T-helper 17 cell (primary cell): ENCODE results near the gene PRSS8. TPM values are rescaled to one million over a fixed set of nuclear protein-coding genes. Genes with fewer than 3 reads are reported as not detected.
"Not testable (repeated sequence)": the region's sequence is repeated elsewhere in the genome, so short reads cannot be mapped to it uniquely, and the experiment has no call there.

Experiments used
- ATAC-seq: fragments of 150-1000 bp; cut with Tn5 transposase; 2 replicates; pipeline ENCODE4 v1.10.0; 2021; ENCODE audit warnings: mild to moderate bottlenecking, moderate library complexity
- DNase-seq, 3 donors: peaks; one replicate each; pipeline versions ENCODE4 v3.0.0 to v3.0.0-alpha.2; 2020 to 2021
- H3K9me3 ChIP-seq: one replicate; pipeline ENCODE4 v1.7.0; 2013; ENCODE audit warnings: low read length, mild to moderate bottlenecking; ENCODE audit not compliant: control insufficient read depth, poor library complexity, severe bottlenecking
- H3K27ac Mint-ChIP-seq: one replicate; pipeline ENCODE4 v1.8.0; 2022; ENCODE audit warnings: mild to moderate bottlenecking, moderate library complexity, mixed read lengths
- H3K27me3 Mint-ChIP-seq: one replicate; pipeline ENCODE4 v1.8.0; 2022; ENCODE audit warnings: mixed read lengths
- H3K36me3 Mint-ChIP-seq: one replicate; pipeline ENCODE4 v1.8.0; 2022; ENCODE audit warnings: low read depth, mixed read lengths
- H3K4me1 Mint-ChIP-seq: one replicate; pipeline ENCODE4 v1.8.0; 2022; ENCODE audit warnings: mild to moderate bottlenecking, mixed read lengths
- H3K4me3 Mint-ChIP-seq: one replicate; pipeline ENCODE4 v1.8.0; 2022; ENCODE audit warnings: mild to moderate bottlenecking, moderate library complexity, mixed read lengths
- total RNA-seq, 4 donors: library from RNA in 2 of 4; stranded (reverse) in 2 of 4; gene quantifications; one replicate each; pipeline ENCODE4 v1.2.3 and lab custom pipeline; 2022 to 2026

Gene PRSS8
- total RNA-seq, 2 donors from 2014 or later, result not detected

- not testable (repeated sequence) for H3K27me3 Mint-ChIP-seq, H3K9me3 ChIP-seq, H3K36me3 Mint-ChIP-seq, DNase-seq, H3K4me1 Mint-ChIP-seq, ATAC-seq
- Mint-ChIP-seq H3K4me3 (peak overlapping the region; percentile 5), H3K27ac (peak overlapping the region; percentile 6)
Observed at GRCh38 chr16:31141071-31141469, 5.5 kb upstream of the PRSS8 start.

GRCh38 chr16:31138621-31139578, 3.4 kb upstream of the PRSS8 start:
- H3K27ac Mint-ChIP-seq, result no peak overlapping the region
- DNase-seq, result no peak

GRCh38 chr16:31136822-31137499, 1.4 kb upstream of the PRSS8 start:
- not testable (repeated sequence) for H3K27ac Mint-ChIP-seq, H3K27me3 Mint-ChIP-seq, H3K9me3 ChIP-seq, DNase-seq, H3K36me3 Mint-ChIP-seq, H3K4me3 Mint-ChIP-seq, ATAC-seq, H3K4me1 Mint-ChIP-seq

More at GRCh38 chr16:31138621-31139578, 3.4 kb upstream of the PRSS8 start:
- peaks cover 7% of the 10 kb centered on the region for H3K4me1 Mint-ChIP-seq
- H3K36me3 Mint-ChIP-seq, result no peaks in the 10 kb centered on the region
- no peak overlapping the region for H3K4me3 Mint-ChIP-seq
- no peaks in the 10 kb centered on the region for H3K9me3 ChIP-seq
- ATAC-seq, result no peak
- no peaks in the 10 kb centered on the region for H3K27me3 Mint-ChIP-seq

- no peak overlapping the region for H3K4me3 Mint-ChIP-seq
- no peaks in the 10 kb centered on the region for H3K27me3 Mint-ChIP-seq
- no peaks in the 10 kb centered on the region for H3K36me3 Mint-ChIP-seq
- ATAC-seq (no peak), DNase-seq (no peak)
- no peaks in the 10 kb centered on the region for H3K9me3 ChIP-seq
- H3K27ac Mint-ChIP-seq, result peak overlapping the region; percentile 37
- H3K4me1 Mint-ChIP-seq, result peaks cover 4% of the 10 kb centered on the region
Observed at GRCh38 chr16:31136287-31136662, 748 bp upstream of the PRSS8 start.

GRCh38 chr16:31134625-31135534, 647 bp downstream of the PRSS8 start:
- DNase-seq, result no peak
- Mint-ChIP-seq H3K36me3 (no peaks in the 10 kb centered on the region), H3K4me3 (no peak overlapping the region), H3K27ac (no peak overlapping the region), H3K27me3 (no peaks in the 10 kb centered on the region), H3K4me1 (peaks cover 4% of the 10 kb centered on the region)
- ATAC-seq, result no peak
- no peaks in the 10 kb centered on the region for H3K9me3 ChIP-seq

- H3K27ac Mint-ChIP-seq, result peak overlapping the region; percentile 77
- H3K36me3 Mint-ChIP-seq, result no peaks in the 10 kb centered on the region
- peak; percentile 24 for ATAC-seq
- no peak overlapping the region for H3K4me3 Mint-ChIP-seq
- no peaks in the 10 kb centered on the region for H3K27me3 Mint-ChIP-seq
- no peaks in the 10 kb centered on the region for H3K9me3 ChIP-seq
- DNase-seq, result no peak
- peaks cover 4% of the 10 kb centered on the region for H3K4me1 Mint-ChIP-seq
Observed at GRCh38 chr16:31134091-31134571, 1.4 kb downstream of the PRSS8 start.

GRCh38 chr16:31133046-31133501, 2.5 kb downstream of the PRSS8 start:
- no peak overlapping the region for H3K4me3 Mint-ChIP-seq
- H3K36me3 Mint-ChIP-seq, result no peaks in the 10 kb centered on the region
- ATAC-seq, result no peak
- no peaks in the 10 kb centered on the region for H3K27me3 Mint-ChIP-seq
- H3K27ac Mint-ChIP-seq, result peak overlapping the region; percentile 77
- no peak for DNase-seq
- no peaks in the 10 kb centered on the region for H3K9me3 ChIP-seq
- H3K4me1 Mint-ChIP-seq, result peaks cover 4% of the 10 kb centered on the region

GRCh38 chr16:31132303-31132979, 3.1 kb downstream of the PRSS8 start:
- Mint-ChIP-seq H3K36me3 (no peaks in the 10 kb centered on the region), H3K4me1 (peaks cover 4% of the 10 kb centered on the region), H3K27me3 (no peaks in the 10 kb centered on the region), H3K4me3 (no peak overlapping the region), H3K27ac (peak overlapping the region; percentile 77)
- DNase-seq (no peak), ATAC-seq (no peak)
- H3K9me3 ChIP-seq, result no peaks in the 10 kb centered on the region

GRCh38 chr16:31131841-31132271, 3.7 kb downstream of the PRSS8 start:
- H3K4me3 Mint-ChIP-seq, result no peak overlapping the region
- no peak for DNase-seq
- peak overlapping the region; percentile 77 for H3K27ac Mint-ChIP-seq
- ATAC-seq, result no peak
- no peaks in the 10 kb centered on the region for H3K9me3 ChIP-seq
- no peaks in the 10 kb centered on the region for H3K36me3 Mint-ChIP-seq
- H3K27me3 Mint-ChIP-seq, result no peaks in the 10 kb centered on the region
- peaks cover 4% of the 10 kb centered on the region for H3K4me1 Mint-ChIP-seq

GRCh38 chr16:31131416-31131815, 4.1 kb downstream of the PRSS8 start:
- H3K36me3 Mint-ChIP-seq, result no peaks in the 10 kb centered on the region

GRCh38 chr16:31130899-31131298, 4.6 kb downstream of the PRSS8 start:
- H3K4me1 Mint-ChIP-seq, result peaks cover 4% of the 10 kb centered on the region
- H3K27ac Mint-ChIP-seq, result no peak overlapping the region
- no peak overlapping the region for H3K4me3 Mint-ChIP-seq
- no peaks in the 10 kb centered on the region for H3K9me3 ChIP-seq
- no peaks in the 10 kb centered on the region for H3K27me3 Mint-ChIP-seq
- ATAC-seq (no peak), DNase-seq (no peak)
- no peaks in the 10 kb centered on the region for H3K36me3 Mint-ChIP-seq

More at GRCh38 chr16:31131416-31131815, 4.1 kb downstream of the PRSS8 start:
- peaks cover 4% of the 10 kb centered on the region for H3K4me1 Mint-ChIP-seq
- H3K27ac Mint-ChIP-seq, result no peak overlapping the region
- DNase-seq (no peak), ATAC-seq (no peak)
- no peaks in the 10 kb centered on the region for H3K27me3 Mint-ChIP-seq
- H3K4me3 Mint-ChIP-seq, result no peak overlapping the region
- no peaks in the 10 kb centered on the region for H3K9me3 ChIP-seq

GRCh38 chr16:31130336-31130891, 5.1 kb downstream of the PRSS8 start:
- H3K27me3 Mint-ChIP-seq, result no peaks in the 10 kb centered on the region
- H3K27ac Mint-ChIP-seq, result no peak overlapping the region
- DNase-seq, result no peak
- no peak for ATAC-seq
- H3K36me3 Mint-ChIP-seq, result no peaks in the 10 kb centered on the region
- no peak overlapping the region for H3K4me3 Mint-ChIP-seq
- H3K4me1 Mint-ChIP-seq, result peaks cover 4% of the 10 kb centered on the region
- H3K9me3 ChIP-seq, result no peaks in the 10 kb centered on the region
